HepG2 (cell line): ENCODE measurements around the gene PBX2. TPM values are rescaled to one million over a fixed set of nuclear protein-coding genes. Genes with fewer than 3 reads are reported as not detected.
A peak's percentile ranks its signal among the peaks of the same experiment; 100 is the strongest.

Source experiments
- ARID4A ChIP-seq: sonication (generic); formaldehyde crosslinking; IDR thresholded peaks from 2 replicates; pipeline ENCODE4 v1.5.0; 2020; ENCODE audit warnings: mild to moderate bottlenecking, missing genetic modification reagents, borderline replicate concordance
- ARNT2 ChIP-seq: sonication (generic); formaldehyde crosslinking; IDR thresholded peaks from 2 replicates; pipeline ENCODE4 v1.8.0; 2022; ENCODE audit warnings: mild to moderate bottlenecking, low read depth, missing genetic modification reagents, moderate library complexity
- CHCHD3 ChIP-seq: sonication (generic); formaldehyde crosslinking; IDR thresholded peaks from 2 replicates; pipeline ENCODE4 v1.8.0; 2022; ENCODE audit warnings: mild to moderate bottlenecking, missing genetic modification reagents, moderate library complexity
- CREB1 ChIP-seq, 2 experiments: fragments of 450-650 bp in 1 of 2; IDR thresholded peaks; 2 replicates each; pipeline ENCODE4 v1.6.1; 2016 to 2017; ENCODE audit warnings: control low read depth in 1 of 2, mild to moderate bottlenecking in 1 of 2, missing compliant biosample characterization in 1 of 2, missing genetic modification characterization in 1 of 2
- GZF1 ChIP-seq: sonication (generic); formaldehyde crosslinking; IDR thresholded peaks from 2 replicates; pipeline ENCODE4 v1.5.1; 2020; ENCODE audit warnings: mild to moderate bottlenecking, missing genetic modification reagents
- HNRNPK ChIP-seq: fragments of 200-400 bp; formaldehyde crosslinking; IDR thresholded peaks from 2 replicates; pipeline ENCODE4 v1.6.1; 2018; ENCODE audit warnings: low read length, low read depth, moderate library complexity, mild to moderate bottlenecking; ENCODE audit not compliant: poor library complexity, severe bottlenecking
- NFIB ChIP-seq: sonication (generic); formaldehyde crosslinking; IDR thresholded peaks from 2 replicates; pipeline ENCODE4 v1.9.0; 2021; ENCODE audit warnings: missing genetic modification reagents, mild to moderate bottlenecking, borderline replicate concordance
- NR2C2 ChIP-seq: sonication (generic); formaldehyde crosslinking; IDR thresholded peaks from 2 replicates; pipeline ENCODE4 v1.4.0; 2020; ENCODE audit warnings: missing genetic modification reagents, mild to moderate bottlenecking, moderate library complexity, borderline replicate concordance
- PAF1 ChIP-seq: IDR thresholded peaks from 2 replicates; pipeline ENCODE4 v1.6.1; 2016; ENCODE audit warnings: missing genetic modification reagents, missing compliant biosample characterization
- PPARG ChIP-seq: conservative IDR thresholded peaks from 2 replicates; pipeline ENCODE4 v1.6.1; 2016; ENCODE audit warnings: missing biosample characterization, missing genetic modification reagents
- SALL1 ChIP-seq: sonication (generic); formaldehyde crosslinking; IDR thresholded peaks from 2 replicates; pipeline ENCODE4 v1.8.0; 2022; ENCODE audit warnings: mild to moderate bottlenecking, missing genetic modification reagents
- SAP130 ChIP-seq: IDR thresholded peaks from 2 replicates; pipeline ENCODE4 v1.6.1; 2016; ENCODE audit warnings: low read depth
- TARDBP ChIP-seq: sonication (generic); formaldehyde crosslinking; IDR thresholded peaks from 2 replicates; pipeline ENCODE4 v1.8.0; 2022; ENCODE audit warnings: mild to moderate bottlenecking, missing genetic modification reagents
- TBX2 ChIP-seq: sonication (generic); formaldehyde crosslinking; IDR thresholded peaks from 2 replicates; pipeline ENCODE4 v1.5.0; 2020; ENCODE audit warnings: missing genetic modification reagents, mild to moderate bottlenecking, borderline replicate concordance
- THYN1 ChIP-seq: sonication (generic); formaldehyde crosslinking; IDR thresholded peaks from 2 replicates; pipeline ENCODE4 v1.8.1; 2023; ENCODE audit warnings: low read depth, mild to moderate bottlenecking, moderate library complexity, missing genetic modification reagents, borderline replicate concordance
- ZNF280B ChIP-seq: sonication (generic); formaldehyde crosslinking; IDR thresholded peaks from 2 replicates; pipeline ENCODE4 v1.5.0; 2020; ENCODE audit warnings: missing genetic modification reagents, mild to moderate bottlenecking, borderline replicate concordance
- ZNF331 ChIP-seq: sonication (generic); formaldehyde crosslinking; IDR thresholded peaks from 2 replicates; pipeline ENCODE4 v1.4.0; 2020; ENCODE audit warnings: missing genetic modification reagents
- ZNF567 ChIP-seq: sonication (generic); formaldehyde crosslinking; IDR thresholded peaks from 2 replicates; pipeline ENCODE4 v1.8.1; 2023; ENCODE audit warnings: mild to moderate bottlenecking, missing genetic modification reagents, borderline replicate concordance
- ZNF629 ChIP-seq: sonication (generic); formaldehyde crosslinking; conservative IDR thresholded peaks from 2 replicates; pipeline ENCODE4 v1.5.0; 2020; ENCODE audit warnings: missing genetic modification reagents
- ZNF713 ChIP-seq: sonication (generic); formaldehyde crosslinking; IDR thresholded peaks from 2 replicates; pipeline ENCODE4 v1.4.0; 2020; ENCODE audit warnings: mild to moderate bottlenecking, missing genetic modification reagents
- ZNF768 ChIP-seq: sonication (generic); formaldehyde crosslinking; IDR thresholded peaks from 2 replicates; pipeline ENCODE4 v1.4.0; 2020; ENCODE audit warnings: missing genetic modification reagents
- ZNF772 ChIP-seq: sonication (generic); formaldehyde crosslinking; IDR thresholded peaks from 2 replicates; pipeline ENCODE4 v1.5.0; 2020; ENCODE audit warnings: mild to moderate bottlenecking, missing genetic modification reagents
- ZSCAN25 ChIP-seq: sonication (generic); formaldehyde crosslinking; IDR thresholded peaks from 2 replicates; pipeline ENCODE4 v1.8.0; 2022; ENCODE audit warnings: mild to moderate bottlenecking, missing genetic modification reagents
- polyA plus RNA-seq, 8 experiments: library from polyadenylated mRNA; depleted of rRNA in 3 of 8; stranded (reverse) in 7 of 8; unstranded in 1 of 8; fragments of >200 nt; fragmentation: Illumina TruSeq in 4 of 8; extraction: Trizol in 4 of 8; gene quantifications; 2 replicates each; pipeline versions ENCODE4 v1.2.1 to v1.2.3, GENCODE V29; 2011 to 2016; ENCODE audit warnings: low read depth in 4 of 8, missing spikeins in 1 of 8, mixed read lengths in 1 of 8; ENCODE audit not compliant: insufficient read depth in 1 of 8
- total RNA-seq, 5 experiments: library from RNA; depleted of rRNA; stranded (reverse); fragments of >200 nt; fragmentation: Illumina TruSeq; extraction: Trizol; gene quantifications; 2 replicates each; pipeline ENCODE4 v1.2.3, GENCODE V29; 2016; ENCODE audit warnings: low read depth in 1 of 5
- TF ChIP-seq, protein P1 (sequence below): sonication (generic); formaldehyde crosslinking; IDR thresholded peaks from 2 replicates; pipeline ENCODE4 v1.5.0; 2020; ENCODE audit warnings: mild to moderate bottlenecking, missing genetic modification reagents, moderate library complexity

The PBX2 gene
- total and polyA plus RNA-seq, 2 of the 13 experiments (the other 11 are each of a cell fraction or from before 2014, with no cell fraction given), result 42.3 to 77.8 TPM

- TF ChIP-seq, protein P1, sequence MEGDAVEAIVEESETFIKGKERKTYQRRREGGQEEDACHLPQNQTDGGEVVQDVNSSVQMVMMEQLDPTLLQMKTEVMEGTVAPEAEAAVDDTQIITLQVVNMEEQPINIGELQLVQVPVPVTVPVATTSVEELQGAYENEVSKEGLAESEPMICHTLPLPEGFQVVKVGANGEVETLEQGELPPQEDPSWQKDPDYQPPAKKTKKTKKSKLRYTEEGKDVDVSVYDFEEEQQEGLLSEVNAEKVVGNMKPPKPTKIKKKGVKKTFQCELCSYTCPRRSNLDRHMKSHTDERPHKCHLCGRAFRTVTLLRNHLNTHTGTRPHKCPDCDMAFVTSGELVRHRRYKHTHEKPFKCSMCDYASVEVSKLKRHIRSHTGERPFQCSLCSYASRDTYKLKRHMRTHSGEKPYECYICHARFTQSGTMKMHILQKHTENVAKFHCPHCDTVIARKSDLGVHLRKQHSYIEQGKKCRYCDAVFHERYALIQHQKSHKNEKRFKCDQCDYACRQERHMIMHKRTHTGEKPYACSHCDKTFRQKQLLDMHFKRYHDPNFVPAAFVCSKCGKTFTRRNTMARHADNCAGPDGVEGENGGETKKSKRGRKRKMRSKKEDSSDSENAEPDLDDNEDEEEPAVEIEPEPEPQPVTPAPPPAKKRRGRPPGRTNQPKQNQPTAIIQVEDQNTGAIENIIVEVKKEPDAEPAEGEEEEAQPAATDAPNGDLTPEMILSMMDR, result peak; percentile 18; the same call in 1 of the 2 replicates
- TF ChIP-seq ZNF713 (CRISPR knock-in tag), result no peak
- no peak for TF ChIP-seq CHCHD3 (CRISPR knock-in tag)
- TF ChIP-seq THYN1 (CRISPR knock-in tag), result no peak
- TF ChIP-seq NR2C2, result peak; percentile 27; the same call in 1 of the 2 replicates
- no peak for TF ChIP-seq NFIB (CRISPR knock-in tag)
- TF ChIP-seq ZNF772 (CRISPR knock-in tag), result no peak
- no peak for TF ChIP-seq ARID4A (CRISPR knock-in tag)
- TF ChIP-seq TARDBP (CRISPR knock-in tag), result no peak
- no peak for TF ChIP-seq TBX2 (CRISPR knock-in tag)
- no peak for TF ChIP-seq ARNT2 (CRISPR knock-in tag)
- TF ChIP-seq SAP130 (CRISPR knock-in tag), result no peak
- no peak for TF ChIP-seq CREB1 (IDR thresholded peaks at IDR 0.05)
- no peak for TF ChIP-seq CREB1 (CRISPR knock-in tag; IDR thresholded peaks at IDR 0.05)
- no peak for TF ChIP-seq GZF1 (CRISPR knock-in tag)
- no peak for TF ChIP-seq ZNF567 (CRISPR knock-in tag)
- TF ChIP-seq ZNF629 (CRISPR knock-in tag), result no peak
- TF ChIP-seq ZNF280B (CRISPR knock-in tag), result no peak
- TF ChIP-seq ZNF768 (CRISPR knock-in tag), result no peak
- TF ChIP-seq SALL1, result peak; percentile 33; the same call in 1 of the 2 replicates
- TF ChIP-seq HNRNPK, result no peak
- peak; percentile 97 for TF ChIP-seq ZSCAN25 (CRISPR knock-in tag)
- TF ChIP-seq PAF1 (CRISPR knock-in tag), result no peak
- no peak; the same call in 1 of the 2 replicates for TF ChIP-seq ZNF331 (CRISPR knock-in tag)
- no peak for TF ChIP-seq PPARG (CRISPR knock-in tag)
These were observed 20.2 kb upstream of the PBX2 start (continued) for GRCh38 chr6:32210191-32210601.
